B cell (primary cell): Measurements from ENCODE around the gene ATG7.

Experiments used
- CTCF ChIP-seq: fragments of 200-600 bp; IDR thresholded peaks from one replicate; pipeline ENCODE4 v1.8.0; 2022; ENCODE audit warnings: antibody characterized with exemption, mild to moderate bottlenecking
- EZH2 ChIP-seq: IDR thresholded peaks from 2 replicates; pipeline ENCODE4 v1.6.1; 2012; ENCODE audit warnings: borderline replicate concordance, low read depth, mild to moderate bottlenecking, moderate library complexity, low read length; ENCODE audit not compliant: insufficient read depth, poor library complexity, severe bottlenecking

- no peak for TF ChIP-seq CTCF
- TF ChIP-seq EZH2: no peak
Measured at GRCh38 chr3:11392014-11392859, 120.0 kb downstream of the ATG7 start.
